ENCODE measurements around the gene FHOD3. TPM values are rescaled to one million over a fixed set of nuclear protein-coding genes. Genes with fewer than 3 reads are reported as not detected.

Gene FHOD3
- total and polyA plus RNA-seq, 4 donors, result 0.57 to 1.3 (median 1.2) TPM; not detected in 1

- no peak for TF ChIP-seq FOXA1 (IDR thresholded peaks at IDR 0.05)
- no peak for TF ChIP-seq EGR1 (IDR thresholded peaks at IDR 0.05; ENCODE audit: low read depth in 2 of 2)
- TF ChIP-seq TAF1 (conservative IDR thresholded peaks at IDR 0.05), result no peak
- no peak for TF ChIP-seq ZBTB33 (IDR thresholded peaks at IDR 0.05)
- TF ChIP-seq NR2F2 (IDR thresholded peaks at IDR 0.05), result no peak
- no peak for TF ChIP-seq RXRA (IDR thresholded peaks at IDR 0.05)
- no peak for TF ChIP-seq YY1 (IDR thresholded peaks at IDR 0.05)
- no peak for TF ChIP-seq RAD21 (IDR thresholded peaks at IDR 0.05)
- TF ChIP-seq, protein P1, sequence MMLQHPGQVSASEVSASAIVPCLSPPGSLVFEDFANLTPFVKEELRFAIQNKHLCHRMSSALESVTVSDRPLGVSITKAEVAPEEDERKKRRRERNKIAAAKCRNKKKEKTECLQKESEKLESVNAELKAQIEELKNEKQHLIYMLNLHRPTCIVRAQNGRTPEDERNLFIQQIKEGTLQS (IDR thresholded peaks at IDR 0.05), result no peak
- TF ChIP-seq MAX (IDR thresholded peaks at IDR 0.05), result no peak
- TF ChIP-seq CTCF (IDR thresholded peaks at IDR 0.05; ENCODE audit: low read depth, low read length, missing input control), result no peak
- TF ChIP-seq JUND (IDR thresholded peaks at IDR 0.05), result no peak
- TF ChIP-seq FOXA2 (IDR thresholded peaks at IDR 0.05), result no peak
- TF ChIP-seq REST (IDR thresholded peaks at IDR 0.05), result no peak
- no peak for TF ChIP-seq HNF4G (IDR thresholded peaks at IDR 0.05)
- TF ChIP-seq GABPA (IDR thresholded peaks at IDR 0.05 in 1 of 2, conservative IDR thresholded peaks at IDR 0.05 in 1 of 2), result no peak
- no peak for TF ChIP-seq SP1 (IDR thresholded peaks at IDR 0.05)
- TF ChIP-seq HNF4A (conservative IDR thresholded peaks at IDR 0.05), result no peak
- peaks cover 0 to 10% (median under 1%) of the 10 kb centered on the region in 4 donors for H3K27me3 ChIP-seq (ENCODE audit: control insufficient read depth in 4 of 4, insufficient read depth in 4 of 4, low read length in 3 of 4)
- no peak for DNase-seq (ENCODE audit: low spot score)
- H3K36me3 ChIP-seq (ENCODE audit: control insufficient read depth in 4 of 4, insufficient read depth in 3 of 4, low read depth in 1 of 4, low read length in 3 of 4), result no peaks in the 10 kb centered on the region
- H3K27ac ChIP-seq (ENCODE audit: low read depth in 1 of 2, low read length in 2 of 2), result no peak overlapping the region
- H3K9me3 ChIP-seq (ENCODE audit: control insufficient read depth in 4 of 4, low read length in 3 of 4), result no peaks in the 10 kb centered on the region
- no peaks in the 10 kb centered on the region for H3K4me1 ChIP-seq (ENCODE audit: control insufficient read depth in 4 of 4, insufficient read depth in 4 of 4, low read length in 3 of 4)
- H3K9ac ChIP-seq (ENCODE audit: low read depth in 1 of 2, low read length in 2 of 2), result no peak overlapping the region
- WGBS, result 38% methylated on average over 4 of the region's 4 CpGs
- no peak overlapping the region for H3K4me3 ChIP-seq (ENCODE audit: low read depth in 1 of 3, low read length in 3 of 3)
Measured at GRCh38 chr18:36454848-36455458, 157.4 kb downstream of the FHOD3 start.
